Left ventricle myocardium inferior (tissue), 1 donor: Measurements from ENCODE around the gene TIAM1. TPM values are rescaled to one million over a fixed set of nuclear protein-coding genes. Genes with fewer than 3 reads are reported as not detected.

ENCODE experiments used
- DNase-seq: peaks from one replicate; pipeline ENCODE4 v3.0.0-alpha.2; 2020
- H3K27ac ChIP-seq: fragments of 200-600 bp; replicated peaks from 2 replicates; pipeline ENCODE4 v1.8.0; 2021
- H3K27me3 ChIP-seq: fragments of 200-600 bp; 2 replicates; pipeline ENCODE4 v1.8.0; 2021; ENCODE audit warnings: low read depth
- H3K36me3 ChIP-seq: fragments of 200-600 bp; 2 replicates; pipeline ENCODE4 v1.8.0; 2021
- H3K4me1 ChIP-seq: fragments of 200-600 bp; 2 replicates; pipeline ENCODE4 v1.8.0; 2021
- H3K4me3 ChIP-seq: fragments of 200-600 bp; 2 replicates; pipeline ENCODE4 v1.8.0; 2021; ENCODE audit warnings: mild to moderate bottlenecking, moderate library complexity
- H3K9me3 ChIP-seq: fragments of 200-600 bp; replicated peaks from 2 replicates; pipeline ENCODE4 v1.8.0; 2021
- intact Hi-C: fragments of 100-400 bp; cut with micrococcal nuclease; formaldehyde crosslinking; loops from one replicate; pipeline ENCODE4 v1.11.0; 2022
- total RNA-seq: library from RNA; stranded (reverse); fragmentation: NEBNext Ultra II Directional; extraction: Animal tissue kit (Norgen Biotek cat#: 25700); gene quantifications from one replicate; pipeline ENCODE4 v1.2.1, GENCODE V29; 2021
- TF ChIP-seq, protein P1 (sequence below): fragments of 200-600 bp; IDR thresholded peaks from 2 replicates; pipeline ENCODE4 v1.8.0; 2021; ENCODE audit warnings: antibody characterized with exemption, mild to moderate bottlenecking, borderline replicate concordance
- donor health status: DM: no; HTN: yes; CAD: no; lungs with severe emphysema.

Gene TIAM1
- total RNA-seq, 1 donor from 2014 or later: 1.8 TPM

DNA sequence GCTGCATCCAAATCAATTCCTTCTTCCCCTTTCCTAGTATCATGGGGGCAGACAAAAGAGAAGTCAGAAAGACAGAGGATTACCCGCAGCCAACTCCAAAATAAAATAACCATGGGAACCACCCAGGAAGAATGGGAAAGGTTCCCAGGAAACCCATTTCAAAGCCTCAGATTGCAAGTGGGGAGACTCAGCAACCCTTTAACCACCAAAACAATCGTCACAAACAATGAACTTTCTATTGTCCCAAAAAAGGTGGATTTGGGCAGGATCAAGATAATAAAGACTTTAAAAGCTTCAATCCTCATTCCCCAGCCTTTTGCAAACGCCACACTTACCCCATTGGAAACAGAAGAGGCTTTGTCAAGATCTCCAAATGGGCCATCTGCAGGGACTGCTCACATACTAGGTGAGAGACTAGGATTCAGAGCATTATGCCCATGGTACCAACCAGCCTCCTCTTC, 5.1 kb downstream of the TIAM1 start:
- TF ChIP-seq, protein P1, sequence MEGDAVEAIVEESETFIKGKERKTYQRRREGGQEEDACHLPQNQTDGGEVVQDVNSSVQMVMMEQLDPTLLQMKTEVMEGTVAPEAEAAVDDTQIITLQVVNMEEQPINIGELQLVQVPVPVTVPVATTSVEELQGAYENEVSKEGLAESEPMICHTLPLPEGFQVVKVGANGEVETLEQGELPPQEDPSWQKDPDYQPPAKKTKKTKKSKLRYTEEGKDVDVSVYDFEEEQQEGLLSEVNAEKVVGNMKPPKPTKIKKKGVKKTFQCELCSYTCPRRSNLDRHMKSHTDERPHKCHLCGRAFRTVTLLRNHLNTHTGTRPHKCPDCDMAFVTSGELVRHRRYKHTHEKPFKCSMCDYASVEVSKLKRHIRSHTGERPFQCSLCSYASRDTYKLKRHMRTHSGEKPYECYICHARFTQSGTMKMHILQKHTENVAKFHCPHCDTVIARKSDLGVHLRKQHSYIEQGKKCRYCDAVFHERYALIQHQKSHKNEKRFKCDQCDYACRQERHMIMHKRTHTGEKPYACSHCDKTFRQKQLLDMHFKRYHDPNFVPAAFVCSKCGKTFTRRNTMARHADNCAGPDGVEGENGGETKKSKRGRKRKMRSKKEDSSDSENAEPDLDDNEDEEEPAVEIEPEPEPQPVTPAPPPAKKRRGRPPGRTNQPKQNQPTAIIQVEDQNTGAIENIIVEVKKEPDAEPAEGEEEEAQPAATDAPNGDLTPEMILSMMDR: no peak
- Histone ChIP-seq H3K36me3 (no peaks in the 10 kb centered on the region), H3K4me1 (peaks cover 8% of the 10 kb centered on the region), H3K9me3 (no peaks in the 10 kb centered on the region), H3K27ac (no peak overlapping the region), H3K27me3 (peaks cover 62% of the 10 kb centered on the region), H3K4me3 (no peak overlapping the region)
- intact Hi-C loops: loop anchor here (10.0 kb wide), 1 partner anchor 64 kb away; no protein-coding TSS in a partner anchor
- no peak for DNase-seq

DNA sequence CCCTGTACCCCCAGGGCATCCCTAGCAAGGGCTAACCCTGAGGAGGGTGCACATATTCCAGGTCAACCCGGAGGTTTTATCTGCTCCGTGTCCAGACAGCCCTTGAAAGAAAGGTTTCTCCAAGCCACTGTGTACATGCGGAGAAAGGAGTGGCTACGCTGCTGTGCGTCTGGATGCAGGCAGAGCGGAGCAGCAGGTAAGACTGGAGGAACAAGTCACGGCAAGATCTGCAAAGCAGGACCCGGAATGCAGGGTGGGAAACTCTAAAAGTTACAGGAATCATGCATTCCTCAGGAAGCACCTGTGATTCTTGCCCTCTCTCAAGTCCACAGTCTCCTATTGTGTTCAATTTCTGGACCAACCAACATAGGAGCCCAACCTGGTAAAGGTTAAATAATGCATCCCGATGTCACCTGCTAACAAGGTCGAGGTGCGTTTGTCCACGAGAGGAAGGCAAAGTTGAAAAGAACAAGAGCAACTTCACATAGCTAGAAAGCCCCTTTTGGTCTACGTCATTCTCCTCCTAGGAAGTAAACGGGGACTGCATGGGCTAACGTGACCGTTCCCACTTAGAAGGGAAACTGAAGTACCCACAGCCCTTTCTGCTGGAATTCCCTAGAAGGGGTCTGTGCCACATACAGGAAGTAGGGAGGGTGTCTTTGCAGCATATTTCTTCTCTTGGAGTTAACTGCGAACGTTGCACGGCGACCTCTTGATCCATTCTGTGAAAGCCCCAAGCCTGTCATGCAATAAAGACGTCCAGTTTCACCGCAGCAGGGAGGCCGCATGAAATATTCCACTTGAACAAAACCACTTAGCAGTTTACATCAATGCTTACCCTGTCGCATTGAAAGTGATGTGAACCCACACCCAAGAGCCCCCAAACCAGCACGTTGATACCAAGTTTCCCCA, 5.8 kb downstream of the TIAM1 start:
- H3K27ac ChIP-seq: no peak overlapping the region

DNA sequence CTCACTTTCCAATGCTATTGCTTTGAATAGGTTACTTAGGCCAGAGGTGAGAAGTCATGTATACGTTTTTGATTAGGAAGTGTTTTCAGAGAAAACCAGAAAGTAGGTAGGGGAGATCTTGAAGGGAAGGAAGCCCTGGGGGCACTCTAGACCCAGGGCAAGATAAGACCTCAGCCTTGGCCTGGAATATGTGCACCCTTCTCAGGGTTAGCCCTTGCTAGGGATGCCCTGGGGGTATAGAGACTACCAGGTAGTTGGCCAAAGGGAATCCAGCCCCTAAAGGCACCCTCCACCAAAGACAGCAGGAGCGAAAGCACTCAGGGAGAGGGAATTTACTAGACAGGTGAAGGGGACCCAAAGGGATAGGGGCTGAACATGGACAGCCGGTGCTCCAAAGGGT, 7.0 kb downstream of the TIAM1 start:
- Histone ChIP-seq H3K27ac (no peak overlapping the region), H3K9me3 (no peaks in the 10 kb centered on the region), H3K4me1 (peaks cover 3% of the 10 kb centered on the region), H3K4me3 (no peak overlapping the region), H3K36me3 (no peaks in the 10 kb centered on the region), H3K27me3 (peaks cover 46% of the 10 kb centered on the region)
- intact Hi-C loops: loop anchor here (10.0 kb wide), 1 partner anchor 62 kb away; no protein-coding TSS in a partner anchor
- TF ChIP-seq, protein P1: no peak
- no peak for DNase-seq

More for the DNA sequence above, 5.8 kb downstream of the TIAM1 start:
- Histone ChIP-seq H3K4me3 (no peak overlapping the region), H3K9me3 (no peaks in the 10 kb centered on the region), H3K27me3 (peaks cover 57% of the 10 kb centered on the region), H3K36me3 (no peaks in the 10 kb centered on the region), H3K4me1 (peaks cover 3% of the 10 kb centered on the region)
- intact Hi-C loops: loop anchor here (10.0 kb wide), 1 partner anchor 63 kb away; no protein-coding TSS in a partner anchor
- TF ChIP-seq, protein P1: no peak
- DNase-seq: no peak

DNA sequence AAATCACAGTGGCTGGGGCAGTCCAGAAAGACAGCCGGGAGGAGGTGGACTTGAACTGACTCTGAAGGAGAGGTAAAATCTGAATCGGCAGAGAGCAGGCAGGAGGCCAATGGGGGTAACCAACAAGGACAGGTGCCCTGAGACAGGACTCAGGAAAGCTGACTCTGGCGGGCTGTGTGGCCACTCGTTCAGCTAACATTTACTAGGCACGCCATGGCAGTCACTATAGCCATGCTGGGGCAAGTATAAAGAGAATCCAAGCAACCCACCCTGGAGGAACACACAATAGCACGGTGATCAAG, 7.4 kb downstream of the TIAM1 start:
- H3K4me3 ChIP-seq: no peak overlapping the region
- H3K27me3 ChIP-seq: peaks cover 42% of the 10 kb centered on the region
- intact Hi-C loops: loop anchor here (10.0 kb wide), 1 partner anchor 62 kb away; no protein-coding TSS in a partner anchor
- no peak for DNase-seq
- TF ChIP-seq, protein P1: no peak
- H3K36me3 ChIP-seq: no peaks in the 10 kb centered on the region
- H3K9me3 ChIP-seq: peaks cover under 1% of the 10 kb centered on the region
- H3K27ac ChIP-seq: no peak overlapping the region
- peaks cover 3% of the 10 kb centered on the region for H3K4me1 ChIP-seq

DNA sequence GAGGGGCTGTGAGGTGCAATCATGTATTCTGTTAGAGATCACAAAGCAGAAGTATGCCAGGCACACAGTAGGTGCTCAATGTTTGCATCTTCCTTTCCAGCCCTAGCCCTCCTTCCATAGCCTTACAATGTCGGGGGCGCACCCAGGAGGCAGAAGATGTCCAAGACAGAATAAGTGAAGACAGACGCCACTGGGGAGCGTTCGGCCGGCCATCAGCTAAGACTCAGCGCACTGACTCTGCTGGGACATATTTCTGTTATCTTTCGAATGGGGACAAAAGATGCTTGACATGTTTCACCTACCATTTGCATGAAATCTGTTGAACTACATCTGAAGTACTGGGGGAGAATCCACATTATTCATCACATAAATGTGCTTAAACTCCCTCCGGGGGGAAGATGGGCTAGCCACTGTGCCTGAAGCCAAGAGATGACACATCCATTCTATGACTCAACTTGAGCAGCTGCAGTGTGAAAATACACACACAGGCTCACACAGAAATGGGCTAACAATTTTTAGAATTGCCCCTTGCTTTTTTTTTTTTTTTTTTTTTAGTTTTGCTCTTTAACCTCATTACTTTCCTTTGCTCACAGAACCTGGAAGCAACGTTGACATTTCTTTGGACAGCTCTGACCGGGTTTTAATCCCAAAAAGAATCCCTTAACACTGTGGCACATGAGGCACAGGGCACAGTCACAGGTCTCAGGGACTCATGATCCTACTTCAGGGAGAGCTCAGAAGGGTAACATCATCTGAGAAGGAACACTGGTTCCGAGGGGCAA, 7.9 kb downstream of the TIAM1 start:
- Histone ChIP-seq H3K36me3 (no peaks in the 10 kb centered on the region), H3K27ac (no peak overlapping the region), H3K4me3 (no peak overlapping the region), H3K27me3 (peaks cover 36% of the 10 kb centered on the region), H3K4me1 (peaks cover 3% of the 10 kb centered on the region), H3K9me3 (peaks cover 6% of the 10 kb centered on the region)
- intact Hi-C loops: loop anchor here (10.0 kb wide), 1 partner anchor 61 kb away; no protein-coding TSS in a partner anchor
- DNase-seq: no peak
- TF ChIP-seq, protein P1: no peak
